GM23248 (cell line): ENCODE data around the gene ZCCHC8. TPM values are rescaled to one million over a fixed set of nuclear protein-coding genes. Genes with fewer than 3 reads are reported as not detected.

Experiments used
- DNase-seq: peaks from one replicate; pipeline ENCODE4 v3.0.0-alpha.2; 2015
- H2AFZ ChIP-seq: fragments of 200-600 bp; sonication (generic); 2 replicates; pipeline ENCODE4 v1.6.1; 2016; ENCODE audit warnings: antibody characterized with exemption
- H3F3A ChIP-seq: fragments of 200-600 bp; sonication (generic); 2 replicates; pipeline ENCODE4 v1.6.1; 2016; ENCODE audit warnings: mild to moderate bottlenecking, antibody characterized with exemption, mixed run types; ENCODE audit not compliant: insufficient read depth
- H3K27ac ChIP-seq: fragments of 200-600 bp; sonication (generic); 2 replicates; pipeline ENCODE4 v1.5.1; 2016; ENCODE audit warnings: mild to moderate bottlenecking
- H3K27me3 ChIP-seq: fragments of 200-600 bp; sonication (generic); replicated peaks from 2 replicates; pipeline ENCODE4 v1.6.1; 2016; ENCODE audit warnings: mild to moderate bottlenecking; ENCODE audit not compliant: insufficient read depth
- H3K36me3 ChIP-seq: fragments of 200-600 bp; sonication (generic); 2 replicates; pipeline ENCODE4 v1.6.1; 2016; ENCODE audit warnings: low read depth, mild to moderate bottlenecking
- H3K4me1 ChIP-seq: fragments of 200-600 bp; sonication (generic); 2 replicates; pipeline ENCODE4 v1.6.1; 2016; ENCODE audit warnings: mild to moderate bottlenecking; ENCODE audit not compliant: insufficient read depth
- H3K4me2 ChIP-seq: fragments of 200-600 bp; sonication (generic); one replicate; pipeline ENCODE4 v1.6.1; 2016; ENCODE audit warnings: mild to moderate bottlenecking; ENCODE audit not compliant: unreplicated experiment
- H3K4me3 ChIP-seq: fragments of 200-600 bp; sonication (generic); 2 replicates; pipeline ENCODE4 v1.5.1; 2016; ENCODE audit warnings: mild to moderate bottlenecking
- H3K79me2 ChIP-seq: fragments of 200-600 bp; sonication (generic); 2 replicates; pipeline ENCODE4 v1.6.1; 2016; ENCODE audit warnings: mild to moderate bottlenecking; ENCODE audit not compliant: insufficient read depth
- H3K9ac ChIP-seq: fragments of 200-600 bp; sonication (generic); 2 replicates; pipeline ENCODE4 v1.6.1; 2016; ENCODE audit warnings: mild to moderate bottlenecking
- H3K9me2 ChIP-seq: fragments of 200-600 bp; sonication (generic); 2 replicates; pipeline ENCODE4 v1.6.1; 2016; ENCODE audit warnings: mixed run types, mild to moderate bottlenecking, moderate library complexity; ENCODE audit not compliant: insufficient read depth
- H3K9me3 ChIP-seq: fragments of 200-600 bp; sonication (generic); one replicate; pipeline ENCODE4 v1.6.1; 2017; ENCODE audit warnings: low read depth
- H4K20me1 ChIP-seq: fragments of 200-600 bp; sonication (generic); 2 replicates; pipeline ENCODE4 v1.6.0; 2016; ENCODE audit not compliant: insufficient read depth
- EZH2 ChIP-seq: fragments of 200-600 bp; sonication (generic); IDR thresholded peaks from 2 replicates; pipeline ENCODE4 v1.6.1; 2018; ENCODE audit warnings: antibody characterized with exemption, mild to moderate bottlenecking; ENCODE audit not compliant: insufficient read depth, poor library complexity, severe bottlenecking
- EZH2phosphoT487 ChIP-seq: fragments of 200-600 bp; sonication (generic); IDR thresholded peaks from 2 replicates; pipeline ENCODE4 v1.6.1; 2018; ENCODE audit warnings: antibody characterized with exemption, moderate library complexity, mild to moderate bottlenecking, low read depth; ENCODE audit not compliant: insufficient read depth
- WGBS, 2 experiments: methylation state at CpG; one replicate each; pipeline ENCODE4 v1.1.6; 2015 to 2017; ENCODE audit warnings: low lambda C conversion rate in 2 of 2, low coverage in 1 of 2; ENCODE audit errors: missing lambda C conversion rate in 2 of 2; 5-methylcytosine and 5-hydroxymethylcytosine counted together
- in situ Hi-C: fragments of 300-500 bp; cut with MboI; formaldehyde crosslinking; loops from 2 replicates; pipeline ENCODE4 v1.15.0; 2020
- polyA plus RNA-seq: library from polyadenylated mRNA; unstranded; fragments of >200 nt; fragmentation: Nextera tagmentation; extraction: Ambion mirVana; gene quantifications from 2 replicates; pipeline ENCODE4 v1.2.1, GENCODE V29; 2016
- total RNA-seq: library from RNA; depleted of rRNA; stranded (reverse); fragments of >200 nt; shearing (Covaris generic); gene quantifications from 2 replicates; pipeline ENCODE4 v1.2.3, GENCODE V29; 2014

Gene ZCCHC8
- total and polyA plus RNA-seq, 2 experiments from 2014 or later = 13.2 to 13.6 TPM

DNA sequence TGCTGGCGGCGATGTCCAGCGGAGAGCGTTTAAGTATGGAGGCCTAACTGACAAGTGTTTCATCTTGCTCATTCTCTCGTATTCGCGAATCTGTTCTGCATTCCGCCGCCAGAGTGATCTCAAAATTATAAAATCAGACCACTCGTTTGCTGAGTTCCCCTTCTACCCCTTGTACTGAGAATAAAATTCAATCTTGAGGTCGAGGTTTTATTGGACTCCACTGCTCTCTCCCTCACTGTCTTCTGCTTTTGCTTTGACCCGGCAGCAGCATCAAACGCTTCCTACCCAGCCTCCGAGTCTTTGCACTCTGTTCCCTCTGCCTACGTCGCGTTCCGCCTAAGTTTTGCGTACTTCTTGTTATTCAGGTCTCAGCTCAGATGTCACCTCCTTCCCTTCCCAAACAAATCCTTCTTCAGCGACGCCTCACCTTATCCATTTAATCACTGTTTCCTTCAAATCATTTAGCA lies 26.8 kb upstream of the ZCCHC8 start:
- Histone ChIP-seq H3K9ac (peak overlapping the region; percentile 80), H3K36me3 (peaks cover 7% of the 10 kb centered on the region; the same call in 1 of the 2 replicates), H2AFZ (peak overlapping the region; percentile 91), H3K9me3 (no peaks in the 10 kb centered on the region), H3K27me3 (no peaks in the 10 kb centered on the region), H3K27ac (peak overlapping the region; percentile 56), H3F3A (peaks cover 27% of the 10 kb centered on the region), H3K9me2 (no peaks in the 10 kb centered on the region), H3K4me1 (peaks cover 29% of the 10 kb centered on the region), H3K4me2 (peak overlapping the region; percentile 86), H3K79me2 (peaks cover 84% of the 10 kb centered on the region), H4K20me1 (peaks cover 13% of the 10 kb centered on the region), H3K4me3 (peak overlapping the region; percentile 81)
- no peak for TF ChIP-seq EZH2
- TF ChIP-seq EZH2phosphoT487 = no peak
- 1% methylated on average over 21 of the region's 21 CpGs for WGBS, 2 experiments
- DNase-seq = peak; percentile 56
- in situ Hi-C loops = no loop called here

DNA sequence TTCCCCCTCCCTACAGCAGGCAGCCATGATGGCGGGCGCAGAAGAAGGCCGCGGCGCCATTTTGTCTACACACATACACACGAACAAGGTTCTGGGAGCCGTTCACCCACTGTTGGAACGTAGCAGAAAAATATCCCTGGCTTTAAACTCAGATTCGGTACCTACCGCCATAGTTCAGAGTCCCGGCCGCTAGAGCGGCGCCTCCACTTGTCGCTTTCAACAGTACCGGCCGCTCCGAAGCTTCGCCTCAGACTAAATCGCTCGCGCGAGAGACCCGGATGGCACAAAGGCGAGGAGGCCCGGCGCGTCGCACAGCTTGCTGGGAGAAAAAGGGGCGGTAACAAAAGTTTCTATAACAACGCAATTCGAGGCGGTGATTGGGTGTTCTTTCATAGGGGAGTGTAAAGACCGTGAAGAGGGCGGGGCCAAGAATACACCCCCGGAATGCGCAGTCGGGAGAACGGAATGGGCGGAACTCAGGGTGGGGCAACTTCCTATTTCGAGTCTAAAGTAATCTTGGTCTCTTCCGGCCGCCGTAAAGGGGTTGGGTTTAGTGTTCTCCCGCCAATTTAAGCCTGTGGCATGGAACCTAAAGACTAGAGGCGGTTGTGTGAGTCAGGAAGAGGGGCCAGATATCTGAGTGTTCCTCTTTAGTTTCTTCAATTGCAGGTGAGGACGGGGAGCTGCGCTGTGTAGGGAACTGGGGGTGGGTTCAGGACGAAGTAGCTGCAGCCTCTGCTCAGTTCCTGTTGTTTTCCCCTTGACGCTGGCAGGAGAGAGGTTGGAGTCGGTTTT lies 26.1 kb upstream of the ZCCHC8 start, which contains the start of the genes KNTC1 and RSRC2:
TSS of gene KNTC1 (plus strand) at position 567 of the 795 bp plus-strand sequence. CDS start 2,815 bp downstream, outside the sequence.
TSS of gene RSRC2 (minus strand) at position 254 of the 795 bp plus-strand sequence. CDS start at position 171, 83 bp downstream.
- H3K27ac ChIP-seq = peak within 1 kb of the TSS; percentile 99
- peak within 1 kb of the TSS; percentile 99 for H3K9ac ChIP-seq
- in situ Hi-C loops = no loop called here
- H4K20me1 ChIP-seq = peaks cover 19% of the 10 kb centered on the region
- peaks cover 86% of the 10 kb centered on the region for H3K79me2 ChIP-seq
- TF ChIP-seq EZH2 (no peak), EZH2phosphoT487 (no peak)
- H3K4me3 ChIP-seq = peak within 1 kb of the TSS; percentile 93
- DNase-seq = peak; percentile 100
- H3K4me2 ChIP-seq = peak within 1 kb of the TSS; percentile 86
- no peaks in the 10 kb centered on the region for H3K9me3 ChIP-seq
- peaks cover 33% of the 10 kb centered on the region for H3F3A ChIP-seq
- H3K27me3 ChIP-seq = no peaks in the 10 kb centered on the region
- peak within 1 kb of the TSS; percentile 91 for H2AFZ ChIP-seq
- no peaks in the 10 kb centered on the region for H3K9me2 ChIP-seq
- H3K4me1 ChIP-seq = peaks cover 35% of the 10 kb centered on the region
- WGBS, 2 experiments = 0 to 2% methylated on average over 51 of the region's 51 CpGs
- peaks cover 13% of the 10 kb centered on the region; the same call in 1 of the 2 replicates for H3K36me3 ChIP-seq

DNA sequence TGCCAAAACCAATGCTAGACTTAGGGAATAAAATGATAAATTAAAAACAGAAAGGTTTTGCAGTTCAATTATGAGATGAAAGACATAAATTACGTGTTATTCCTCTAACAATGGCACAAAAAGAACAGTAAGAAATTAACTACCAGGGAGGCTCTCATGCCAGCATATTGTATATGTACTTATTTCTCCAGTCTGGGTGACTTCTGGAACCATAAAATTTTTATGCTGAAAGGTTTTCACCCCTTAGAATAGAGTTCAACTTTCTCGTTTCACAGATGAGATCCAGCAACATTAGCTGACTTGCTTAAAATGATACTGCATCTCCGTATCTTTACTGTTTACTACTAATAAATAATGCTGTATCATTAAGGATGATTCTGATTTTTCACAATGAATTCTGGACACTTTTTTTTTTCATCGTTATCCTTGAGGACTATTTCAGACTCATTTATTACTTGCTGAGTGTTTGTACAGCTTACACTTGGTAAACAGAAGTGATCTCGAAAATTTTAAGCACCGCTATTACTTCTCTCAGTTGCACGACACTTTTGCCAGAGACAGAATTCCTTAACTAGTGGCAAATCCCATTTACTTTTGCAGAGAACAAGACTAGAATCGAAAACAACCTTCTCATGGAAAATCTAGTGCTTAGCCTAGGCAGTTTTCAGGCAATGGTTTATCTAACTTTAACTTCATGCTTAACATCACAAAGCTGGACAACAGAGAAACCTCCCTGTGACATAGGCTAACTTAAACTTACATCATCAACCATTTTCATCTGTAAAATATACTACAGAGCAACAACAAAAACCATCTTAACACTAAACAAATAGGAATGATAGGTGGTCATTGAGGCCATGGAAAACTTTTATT lies 23.4 kb upstream of the ZCCHC8 start:
- 4 to 6% methylated on average over 8 of the region's 8 CpGs for WGBS, 2 experiments
- DNase-seq = peak; percentile 37
- Histone ChIP-seq H3K9ac (peak overlapping the region; percentile 99), H2AFZ (no peak overlapping the region), H3K9me3 (no peaks in the 10 kb centered on the region), H3K36me3 (peaks cover 37% of the 10 kb centered on the region), H3K4me3 (peak overlapping the region; percentile 93), H3K4me1 (peaks cover 46% of the 10 kb centered on the region), H3K79me2 (peaks cover 89% of the 10 kb centered on the region), H3K27ac (peak overlapping the region; percentile 99), H4K20me1 (peaks cover 20% of the 10 kb centered on the region), H3F3A (peaks cover 56% of the 10 kb centered on the region), H3K27me3 (no peaks in the 10 kb centered on the region), H3K4me2 (peak overlapping the region; percentile 90), H3K9me2 (no peaks in the 10 kb centered on the region)
- TF ChIP-seq EZH2 (no peak), EZH2phosphoT487 (no peak)
- in situ Hi-C loops = no loop called here

DNA sequence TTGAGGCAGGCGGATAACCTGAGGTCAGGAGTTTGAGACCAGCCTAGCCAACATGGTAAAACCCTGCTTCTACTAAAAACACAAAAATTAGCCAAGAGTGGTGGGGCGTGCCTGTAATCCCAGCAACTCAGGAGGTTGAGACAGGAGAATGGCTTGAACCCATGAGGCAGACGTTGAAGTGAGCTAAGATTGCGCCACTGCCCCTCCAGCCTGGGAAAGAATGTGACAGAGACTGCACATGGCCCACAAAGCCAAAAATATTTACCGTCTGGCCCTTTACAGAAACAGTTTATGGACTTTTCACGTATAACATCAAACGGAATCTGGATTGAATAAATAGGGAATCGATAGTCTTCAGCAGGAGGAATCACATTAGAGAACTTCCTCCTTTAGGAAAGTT lies 22.5 kb upstream of the ZCCHC8 start:
- peaks cover 23% of the 10 kb centered on the region for H4K20me1 ChIP-seq
- H3K9ac ChIP-seq = peak overlapping the region; percentile 99
- H3K79me2 ChIP-seq = peaks cover 89% of the 10 kb centered on the region
- peaks cover 64% of the 10 kb centered on the region for H3F3A ChIP-seq
- no peaks in the 10 kb centered on the region for H3K9me3 ChIP-seq
- WGBS, 2 experiments = 27% methylated on average over 8 of the region's 8 CpGs
- H3K4me1 ChIP-seq = peaks cover 52% of the 10 kb centered on the region
- peak overlapping the region; percentile 93 for H3K4me3 ChIP-seq
- TF ChIP-seq EZH2phosphoT487 (no peak), EZH2 (no peak)
- H3K36me3 ChIP-seq = peaks cover 45% of the 10 kb centered on the region
- in situ Hi-C loops = no loop called here
- peak overlapping the region; percentile 99 for H3K27ac ChIP-seq
- no peaks in the 10 kb centered on the region for H3K9me2 ChIP-seq
- peak; percentile 79 for DNase-seq
- H3K4me2 ChIP-seq = peak overlapping the region; percentile 90
- H2AFZ ChIP-seq = no peak overlapping the region
- no peaks in the 10 kb centered on the region for H3K27me3 ChIP-seq
